IPS-20b (cell line): Measurements from ENCODE around the gene RXFP4.

Experiments used
- H3K27ac ChIP-seq: one replicate; pipeline ENCODE4 v1.5.1; 2013; ENCODE audit warnings: low read length
- H3K27me3 ChIP-seq: 2 replicates; pipeline ENCODE4 v1.6.1; 2013; ENCODE audit warnings: mild to moderate bottlenecking, low read length, inconsistent platforms; ENCODE audit not compliant: insufficient read depth
- H3K36me3 ChIP-seq: 2 replicates; pipeline ENCODE4 v1.6.1; 2013; ENCODE audit warnings: low read depth, mild to moderate bottlenecking, inconsistent platforms, low read length, moderate library complexity; ENCODE audit not compliant: insufficient read depth
- H3K4me1 ChIP-seq: 2 replicates; pipeline ENCODE4 v1.6.1; 2013; ENCODE audit warnings: mild to moderate bottlenecking, control low read depth, inconsistent platforms, low read length, moderate library complexity; ENCODE audit not compliant: insufficient read depth
- H3K4me3 ChIP-seq: 2 replicates; pipeline ENCODE4 v1.5.1; 2013; ENCODE audit warnings: mild to moderate bottlenecking, low read length, inconsistent platforms
- H3K9ac ChIP-seq: 2 replicates; pipeline ENCODE4 v1.6.1; 2013; ENCODE audit warnings: low read depth, mild to moderate bottlenecking, inconsistent platforms, low read length, moderate library complexity
- H3K9me3 ChIP-seq: 2 replicates; pipeline ENCODE4 v1.6.1; 2013; ENCODE audit warnings: mild to moderate bottlenecking, low read depth, low read length, inconsistent platforms; ENCODE audit not compliant: insufficient read depth

RXFP4 gene

GRCh38 chr1:155932081-155932480 is 9.4 kb upstream of the RXFP4 start:
- no peak overlapping the region for H3K9ac ChIP-seq
- H3K4me1 ChIP-seq = peaks cover 5% of the 10 kb centered on the region; the same call in 1 of the 2 replicates
- H3K4me3 ChIP-seq = peak overlapping the region; percentile 81
- no peak overlapping the region for H3K27ac ChIP-seq
- no peaks in the 10 kb centered on the region for H3K9me3 ChIP-seq
- H3K36me3 ChIP-seq = peaks cover 66% of the 10 kb centered on the region
- no peaks in the 10 kb centered on the region for H3K27me3 ChIP-seq

GRCh38 chr1:155932487-155932886 is 9.0 kb upstream of the RXFP4 start:
- H3K9me3 ChIP-seq = no peaks in the 10 kb centered on the region
- peak overlapping the region; percentile 81; the same call in 1 of the 2 replicates for H3K4me3 ChIP-seq
- H3K4me1 ChIP-seq = peaks cover 5% of the 10 kb centered on the region; the same call in 1 of the 2 replicates
- H3K36me3 ChIP-seq = peaks cover 62% of the 10 kb centered on the region
- H3K9ac ChIP-seq = no peak overlapping the region
- H3K27ac ChIP-seq = no peak overlapping the region
- no peaks in the 10 kb centered on the region for H3K27me3 ChIP-seq

DNA sequence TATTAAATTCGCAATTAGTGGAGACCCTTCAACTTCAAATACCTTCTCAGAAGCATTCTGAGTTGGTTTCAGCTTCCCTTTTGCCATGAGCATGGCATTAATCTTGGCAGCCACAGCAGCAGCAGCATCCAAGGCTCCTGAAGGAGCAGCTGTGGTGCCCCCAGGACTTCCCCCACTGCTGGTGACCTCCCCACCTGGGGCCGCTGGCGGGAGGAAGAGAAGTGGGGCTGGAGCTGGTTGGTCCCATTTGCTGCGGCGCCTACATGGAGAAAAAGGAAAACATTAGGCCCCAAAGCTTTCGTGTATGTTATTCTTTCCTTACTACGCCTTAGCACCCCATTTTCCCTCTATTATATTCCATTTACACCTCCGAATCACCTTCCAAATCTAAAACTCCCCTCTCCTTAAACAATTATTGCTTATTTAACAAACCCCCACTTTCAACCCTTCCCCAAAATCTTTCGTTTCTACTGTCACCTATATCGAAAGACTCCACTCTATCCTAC is 7.8 kb upstream of the RXFP4 start:
- Histone ChIP-seq H3K9ac (peak overlapping the region; percentile 96), H3K36me3 (peaks cover 51% of the 10 kb centered on the region), H3K9me3 (no peaks in the 10 kb centered on the region), H3K27me3 (no peaks in the 10 kb centered on the region), H3K4me1 (peaks cover 5% of the 10 kb centered on the region; the same call in 1 of the 2 replicates), H3K4me3 (peak overlapping the region; percentile 81), H3K27ac (peak overlapping the region; percentile 99)

- peak within 1 kb of the TSS; percentile 81 for H3K4me3 ChIP-seq
- H3K9ac ChIP-seq = peak within 1 kb of the TSS; percentile 96
- no peaks in the 10 kb centered on the region for H3K27me3 ChIP-seq
- no peaks in the 10 kb centered on the region for H3K9me3 ChIP-seq
- H3K4me1 ChIP-seq = peaks cover 5% of the 10 kb centered on the region; the same call in 1 of the 2 replicates
- H3K27ac ChIP-seq = peak within 1 kb of the TSS; percentile 99
- H3K36me3 ChIP-seq = peaks cover 44% of the 10 kb centered on the region
These were observed 7.1 kb upstream of the RXFP4 start, which contains the start of gene KHDC4 for GRCh38 chr1:155934097-155934935. TSS of gene KHDC4 (minus strand) at chr1:155934413. CDS start at chr1:155934373, 40 bp downstream.

GRCh38 chr1:155934936-155935590 is 6.4 kb upstream of the RXFP4 start:
- Histone ChIP-seq H3K4me3 (peak overlapping the region; percentile 81), H3K36me3 (peaks cover 37% of the 10 kb centered on the region), H3K9ac (peak overlapping the region; percentile 96), H3K9me3 (no peaks in the 10 kb centered on the region), H3K27ac (peak overlapping the region; percentile 99), H3K27me3 (no peaks in the 10 kb centered on the region), H3K4me1 (peaks cover 5% of the 10 kb centered on the region; the same call in 1 of the 2 replicates)

DNA sequence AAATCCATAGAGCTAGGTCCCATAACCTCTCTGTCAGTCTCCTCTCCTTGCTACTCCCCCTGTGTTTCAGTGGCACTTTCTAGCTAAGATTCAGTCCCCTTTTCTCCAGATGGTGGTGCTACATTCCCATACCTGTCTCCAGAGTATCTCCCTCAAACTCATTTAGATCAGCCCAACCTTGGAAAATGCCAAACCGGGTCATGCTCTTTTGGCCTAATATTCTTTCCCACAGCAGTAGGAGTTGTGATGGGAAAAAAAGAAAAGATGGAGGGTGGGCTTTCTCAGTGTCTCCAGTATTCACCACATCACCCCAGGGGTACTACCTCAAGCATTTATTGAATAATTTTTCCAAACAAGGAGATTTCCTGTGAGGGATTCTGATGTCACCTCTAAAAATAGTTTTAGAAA is 3.2 kb upstream of the RXFP4 start:
- Histone ChIP-seq H3K9me3 (no peaks in the 10 kb centered on the region), H3K27ac (no peak overlapping the region), H3K9ac (no peak overlapping the region), H3K4me3 (no peak overlapping the region), H3K36me3 (peaks cover 5% of the 10 kb centered on the region; the same call in 1 of the 2 replicates), H3K4me1 (0 out of 2 replicates have a peak, but pooled peaks cover 6% of the 10 kb centered on the region), H3K27me3 (no peaks in the 10 kb centered on the region)

GRCh38 chr1:155940482-155940992 is 901 bp upstream of the RXFP4 start:
- Histone ChIP-seq H3K4me3 (no peak overlapping the region), H3K4me1 (peaks cover 6% of the 10 kb centered on the region; the same call in 1 of the 2 replicates), H3K9ac (0 out of 2 replicates have a peak overlapping the region, but pooled peaks have one; percentile 7), H3K27ac (no peak overlapping the region), H3K9me3 (no peaks in the 10 kb centered on the region), H3K36me3 (no peaks in the 10 kb centered on the region; the same call in 1 of the 2 replicates), H3K27me3 (no peaks in the 10 kb centered on the region)

GRCh38 chr1:155941845-155942531 is 550 bp downstream of the RXFP4 start:
- H3K9ac ChIP-seq = no peak overlapping the region

DNA sequence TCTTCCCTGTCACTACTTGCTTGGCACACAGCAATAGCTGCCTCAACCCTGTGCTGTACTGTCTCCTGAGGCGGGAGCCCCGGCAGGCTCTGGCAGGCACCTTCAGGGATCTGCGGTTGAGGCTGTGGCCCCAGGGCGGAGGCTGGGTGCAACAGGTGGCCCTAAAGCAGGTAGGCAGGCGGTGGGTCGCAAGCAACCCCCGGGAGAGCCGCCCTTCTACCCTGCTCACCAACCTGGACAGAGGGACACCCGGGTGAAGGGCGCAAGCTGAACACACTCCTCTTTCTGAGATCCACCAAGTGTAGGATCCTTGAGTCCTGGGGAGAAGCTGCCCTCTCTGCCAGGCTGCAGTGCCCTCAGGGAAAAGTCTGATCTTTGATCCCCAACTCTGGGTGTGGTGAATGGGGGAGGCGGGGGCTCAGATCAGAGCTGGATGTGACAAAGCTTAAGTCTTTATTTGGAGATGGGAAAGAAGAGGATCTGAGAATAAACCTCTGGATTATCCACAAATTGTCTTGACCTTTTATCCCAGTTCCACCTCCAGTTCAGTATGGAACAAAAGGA is 1.2 kb downstream of the RXFP4 start:
- Histone ChIP-seq H3K4me3 (no peak overlapping the region), H3K36me3 (peaks cover 18% of the 10 kb centered on the region), H3K9me3 (no peaks in the 10 kb centered on the region), H3K9ac (no peak overlapping the region), H3K27me3 (no peaks in the 10 kb centered on the region), H3K4me1 (peaks cover 16% of the 10 kb centered on the region), H3K27ac (no peak overlapping the region)

More at GRCh38 chr1:155941845-155942531, 550 bp downstream of the RXFP4 start:
- Histone ChIP-seq H3K36me3 (peaks cover 11% of the 10 kb centered on the region), H3K9me3 (no peaks in the 10 kb centered on the region), H3K27ac (no peak overlapping the region), H3K4me3 (no peak overlapping the region), H3K4me1 (peaks cover 16% of the 10 kb centered on the region), H3K27me3 (no peaks in the 10 kb centered on the region)

DNA sequence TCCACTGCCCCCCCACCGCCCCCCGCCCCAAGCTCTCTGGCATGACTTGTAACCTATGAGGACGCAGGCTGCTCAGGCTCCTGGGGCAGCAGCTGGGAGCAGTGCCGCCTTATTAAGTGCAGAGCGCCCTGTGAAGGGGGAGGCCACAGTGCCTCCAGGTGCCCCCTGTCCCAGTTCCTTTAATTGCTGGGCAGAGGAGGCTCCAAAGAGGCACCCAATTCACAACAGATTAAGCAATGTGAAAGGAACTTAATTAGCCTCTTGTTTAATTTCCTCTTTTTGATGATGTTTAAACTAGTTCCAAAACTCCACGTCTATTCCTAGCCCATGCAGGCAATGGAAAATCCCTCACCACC is 3.0 kb downstream of the RXFP4 start:
- H3K36me3 ChIP-seq = peaks cover 33% of the 10 kb centered on the region
- H3K27me3 ChIP-seq = no peaks in the 10 kb centered on the region
- H3K4me3 ChIP-seq = no peak overlapping the region
- no peaks in the 10 kb centered on the region for H3K9me3 ChIP-seq
- H3K27ac ChIP-seq = no peak overlapping the region
- H3K4me1 ChIP-seq = peaks cover 16% of the 10 kb centered on the region
- no peak overlapping the region for H3K9ac ChIP-seq
